GM12878 (cell line): ENCODE measurements around the gene COL27A1. TPM values are rescaled to one million over a fixed set of nuclear protein-coding genes. Genes with fewer than 3 reads are reported as not detected.

Source experiments
- ATAC-seq: fragments of 200-7000 bp; cut with Tn5 transposase; 3 replicates; pipeline ENCODE4 v1.9.1; 2020; ENCODE audit warnings: mild to moderate bottlenecking, moderate library complexity
- BruUV-seq: library from RNA; stranded (reverse); fragments of 400-500 nt; replicated peaks from 2 replicates; lab custom pipeline; 2021; lab: Mats Ljungman, UMichigan
- CTCF ChIA-PET: fragments of 300-600 bp; sonication (Branson Sonifier 250); formaldehyde crosslinking; extraction: SDS; loops from one replicate; lab custom pipeline; 2021; ENCODE audit warnings: inconsistent platforms; lab: Yijun Ruan, JAX
- POLR2A ChIA-PET: fragments of 350-600 bp; formaldehyde crosslinking; extraction: SDS; loops from one replicate; lab custom pipeline; 2021; ENCODE audit warnings: inconsistent platforms; lab: Charles Lee
- RAD21 ChIA-PET: fragments of 300-600 bp; sonication (Branson Sonifier 250); formaldehyde crosslinking; loops from one replicate; lab custom pipeline; 2023; ENCODE audit warnings: antibody characterized with exemption; ENCODE audit not compliant: unreplicated experiment; lab: Charles Lee
- SMC1A ChIA-PET: fragments of 300-600 bp; sonication (Branson Sonifier 250); formaldehyde crosslinking; loops from one replicate; lab custom pipeline; 2023; ENCODE audit not compliant: unreplicated experiment, uncharacterized antibody; lab: Charles Lee
- DNase-seq: peaks from one replicate; pipeline ENCODE4 v3.0.0-alpha.2; 2011; ENCODE audit warnings: low read depth, low spot score
- FAIRE-seq: peaks from 3 replicates; lab custom pipeline; 2011; peaks lifted over from hg19 to GRCh38; lab: Jason Lieb, UNC
- H2AFZ ChIP-seq: 2 replicates; pipeline ENCODE4 v1.6.0; 2011; ENCODE audit warnings: low read depth, low read length, control low read depth; ENCODE audit not compliant: control insufficient read depth
- H3K27ac ChIP-seq: 2 replicates; pipeline ENCODE4 v1.5.1; 2011; ENCODE audit warnings: control low read depth; ENCODE audit not compliant: control insufficient read depth, insufficient read depth
- H3K27me3 ChIP-seq, 2 experiments: replicated peaks in 1 of 2; 2 replicates each; pipeline versions ENCODE4 v1.6.0 to v1.6.1; 2011; ENCODE audit warnings: low read length in 1 of 2; ENCODE audit not compliant: control insufficient read depth in 2 of 2, insufficient read depth in 2 of 2
- H3K36me3 ChIP-seq, 2 experiments: 2 replicates each; pipeline ENCODE4 v1.5.1; 2011; ENCODE audit warnings: low read length in 1 of 2; ENCODE audit not compliant: control insufficient read depth in 2 of 2, insufficient read depth in 2 of 2
- H3K4me1 ChIP-seq: 2 replicates; pipeline ENCODE4 v1.6.1; 2011; ENCODE audit warnings: mild to moderate bottlenecking, low read length, moderate library complexity, mixed read lengths; ENCODE audit not compliant: control insufficient read depth, insufficient read depth
- H3K4me2 ChIP-seq: 2 replicates; pipeline ENCODE4 v1.6.0; 2011; ENCODE audit warnings: control low read depth; ENCODE audit not compliant: control insufficient read depth, insufficient read depth
- H3K4me3 ChIP-seq: fragments of 200-600 bp; sonication (generic); 2 replicates; pipeline ENCODE4 v1.5.1; 2016
- H3K79me2 ChIP-seq: 2 replicates; pipeline ENCODE4 v1.6.0; 2011; ENCODE audit warnings: low read length; ENCODE audit not compliant: control insufficient read depth, insufficient read depth
- H3K9ac ChIP-seq: 2 replicates; pipeline ENCODE4 v1.8.0; 2011; ENCODE audit warnings: low read length, control low read depth, mixed read lengths; ENCODE audit not compliant: control insufficient read depth, insufficient read depth
- H3K9me3 ChIP-seq: replicated peaks from 3 replicates; pipeline ENCODE4 v1.5.1; 2011; ENCODE audit warnings: mild to moderate bottlenecking, low read length; ENCODE audit not compliant: control insufficient read depth, insufficient read depth
- H4K20me1 ChIP-seq: 2 replicates; pipeline ENCODE4 v1.6.0; 2011; ENCODE audit not compliant: control insufficient read depth, insufficient read depth
- FOS ChIP-seq: IDR thresholded peaks from 3 replicates; pipeline ENCODE4 v1.6.1; 2011; ENCODE audit warnings: borderline replicate concordance; ENCODE audit not compliant: insufficient read length; ENCODE audit errors: extremely low read depth
- HDAC6 ChIP-seq: fragments of 200-600 bp; sonication (generic); IDR thresholded peaks from one replicate; pipeline ENCODE4 v1.8.0; 2017; ENCODE audit warnings: antibody characterized with exemption; ENCODE audit not compliant: unreplicated experiment
- KDM1A ChIP-seq: fragments of 200-600 bp; sonication (generic); IDR thresholded peaks from 2 replicates; pipeline ENCODE4 v1.6.1; 2016; ENCODE audit warnings: borderline replicate concordance
- ZNF207 ChIP-seq: fragments of 450-650 bp; IDR thresholded peaks from 2 replicates; pipeline ENCODE4 v1.6.1; 2014; ENCODE audit warnings: antibody characterized with exemption, mild to moderate bottlenecking, borderline replicate concordance
- WGBS: methylation state at CpG from one replicate; pipeline ENCODE4 v1.1.6; 2016; ENCODE audit warnings: low lambda C conversion rate; ENCODE audit not compliant: insufficient replicate concordance, insufficient coverage; ENCODE audit errors: missing lambda C conversion rate; 5-methylcytosine and 5-hydroxymethylcytosine counted together
- in situ Hi-C: fragments of 300-500 bp; cut with MboI; formaldehyde crosslinking; loops from 9 replicates; pipeline ENCODE4 v1.14.3; 2018; ENCODE audit warnings: mixed read lengths
- intact Hi-C: fragments of 100-400 bp; cut with micrococcal nuclease; formaldehyde crosslinking; loops from one replicate; pipeline ENCODE4 v1.14.2; 2022; ENCODE audit not compliant: unreplicated experiment
- polyA plus RNA-seq, 11 experiments: library from polyadenylated mRNA; depleted of rRNA in 4 of 11; unstranded in 6 of 11; stranded (reverse) in 5 of 11; fragments of >200 nt; fragmentation: Nextera tagmentation in 4 of 11; fragmentation: Illumina TruSeq in 1 of 11; extraction: Ambion mirVana in 4 of 11; extraction: Trizol in 1 of 11; gene quantifications; 1 replicate in 1 of 11; 2 replicates in 10 of 11; pipeline versions ENCODE4 v1.2.1 to v1.2.3, GENCODE V29; 2011 to 2016; ENCODE audit warnings: inconsistent platforms in 2 of 11, missing spikeins in 2 of 11, low read depth in 1 of 11
- total RNA-seq, 4 experiments: library from RNA; depleted of rRNA in 3 of 4; stranded (reverse); fragments of >200 nt in 3 of 4; fragmentation: Illumina TruSeq in 1 of 4; extraction: Trizol in 1 of 4; gene quantifications; 2 replicates each; pipeline versions ENCODE4 v1.2.1 to v1.2.3, GENCODE V29; 2013 to 2021
- TF ChIP-seq, protein P1 (sequence below): IDR thresholded peaks from 2 replicates; pipeline ENCODE4 v1.6.1; 2011; ENCODE audit warnings: borderline replicate concordance, low read depth, mild to moderate bottlenecking, moderate library complexity, mixed read lengths, low read length; ENCODE audit not compliant: insufficient read depth; ENCODE audit errors: extremely low read length
- TF ChIP-seq, protein P2 (sequence below): IDR thresholded peaks from 2 replicates; pipeline ENCODE4 v1.6.1; 2012; ENCODE audit warnings: low read length, inconsistent platforms

Gene COL27A1
- total and polyA plus RNA-seq, 10 of the 15 experiments (the other 5 are each of a cell fraction or from before 2014, with no cell fraction given): 0.10 TPM; not detected in 9

- in situ Hi-C loops: no loop called here
- 32% methylated on average over 9 of the region's 9 CpGs for WGBS
- Histone ChIP-seq H3K27me3 (peaks cover 0 to 15% of the 10 kb centered on the region in 2 experiments), H3K4me1 (no peaks in the 10 kb centered on the region), H3K4me2 (no peak overlapping the region), H3K9ac (no peak overlapping the region), H4K20me1 (no peaks in the 10 kb centered on the region), H3K9me3 (no peaks in the 10 kb centered on the region), H3K79me2 (no peaks in the 10 kb centered on the region), H3K27ac (no peak overlapping the region), H3K36me3 (no peaks in the 10 kb centered on the region), H2AFZ (no peak overlapping the region), H3K4me3 (no peak overlapping the region)
- DNase-seq (no peak), FAIRE-seq (no peak), ATAC-seq (no peak)
- CTCF ChIA-PET: interaction anchor here (0.7 to 1.9 kb wide), 3 partner anchors 22 to 531 kb away, joined by 3 to 7 read pairs (median 3); no protein-coding TSS in a partner anchor
- RAD21 ChIA-PET: no interaction called here
- no TSS peak for BruUV-seq
- TF ChIP-seq FOS (no peak), KDM1A (no peak), ZNF207 (no peak), HDAC6 (no peak)
- TF ChIP-seq, protein P1, sequence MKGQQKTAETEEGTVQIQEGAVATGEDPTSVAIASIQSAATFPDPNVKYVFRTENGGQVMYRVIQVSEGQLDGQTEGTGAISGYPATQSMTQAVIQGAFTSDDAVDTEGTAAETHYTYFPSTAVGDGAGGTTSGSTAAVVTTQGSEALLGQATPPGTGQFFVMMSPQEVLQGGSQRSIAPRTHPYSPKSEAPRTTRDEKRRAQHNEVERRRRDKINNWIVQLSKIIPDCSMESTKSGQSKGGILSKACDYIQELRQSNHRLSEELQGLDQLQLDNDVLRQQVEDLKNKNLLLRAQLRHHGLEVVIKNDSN: no peak
- TF ChIP-seq, protein P2, sequence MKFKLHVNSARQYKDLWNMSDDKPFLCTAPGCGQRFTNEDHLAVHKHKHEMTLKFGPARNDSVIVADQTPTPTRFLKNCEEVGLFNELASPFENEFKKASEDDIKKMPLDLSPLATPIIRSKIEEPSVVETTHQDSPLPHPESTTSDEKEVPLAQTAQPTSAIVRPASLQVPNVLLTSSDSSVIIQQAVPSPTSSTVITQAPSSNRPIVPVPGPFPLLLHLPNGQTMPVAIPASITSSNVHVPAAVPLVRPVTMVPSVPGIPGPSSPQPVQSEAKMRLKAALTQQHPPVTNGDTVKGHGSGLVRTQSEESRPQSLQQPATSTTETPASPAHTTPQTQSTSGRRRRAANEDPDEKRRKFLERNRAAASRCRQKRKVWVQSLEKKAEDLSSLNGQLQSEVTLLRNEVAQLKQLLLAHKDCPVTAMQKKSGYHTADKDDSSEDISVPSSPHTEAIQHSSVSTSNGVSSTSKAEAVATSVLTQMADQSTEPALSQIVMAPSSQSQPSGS: no peak
- intact Hi-C loops: no loop called here
- POLR2A ChIA-PET: no interaction called here
- SMC1A ChIA-PET: no interaction called here
Observed at GRCh38 chr9:114269023-114269422, 113.7 kb downstream of the COL27A1 start.
